GM12878 (cell line): ENCODE data around the gene QSOX1. TPM values are rescaled to one million over a fixed set of nuclear protein-coding genes. Genes with fewer than 3 reads are reported as not detected.

Experiments used
- ATF7 ChIP-seq: fragments of 450-650 bp; IDR thresholded peaks from 2 replicates; pipeline ENCODE4 v1.6.1; 2016; ENCODE audit warnings: low read depth, mild to moderate bottlenecking
- CBX5 ChIP-seq: sonication (generic); IDR thresholded peaks from 2 replicates; pipeline ENCODE4 v1.6.1; 2016; ENCODE audit warnings: low read depth, moderate library complexity, mild to moderate bottlenecking, inconsistent platforms
- EP300 ChIP-seq, 2 experiments: fragments of 150-350 bp in 1 of 2; IDR thresholded peaks; 2 replicates each; pipeline ENCODE4 v1.6.1; 2011 to 2012; ENCODE audit warnings: low read depth in 2 of 2, low read length in 2 of 2, borderline replicate concordance in 1 of 2, improper control_type of control experiment in 1 of 2, inconsistent platforms in 1 of 2; ENCODE audit not compliant: control insufficient read depth in 1 of 2
- HCFC1 ChIP-seq: fragments of 150-350 bp; IDR thresholded peaks from 2 replicates; pipeline ENCODE4 v1.6.1; 2014; ENCODE audit warnings: low read length
- LARP7 ChIP-seq: fragments of 450-650 bp; IDR thresholded peaks from 2 replicates; pipeline ENCODE4 v1.6.1; 2017; ENCODE audit warnings: mild to moderate bottlenecking
- NFIC ChIP-seq: IDR thresholded peaks from 2 replicates; pipeline ENCODE4 v1.6.1; 2012; ENCODE audit warnings: low read depth, mild to moderate bottlenecking, inconsistent platforms, low read length, moderate library complexity
- NR2C1 ChIP-seq: fragments of 450-650 bp; IDR thresholded peaks from 2 replicates; pipeline ENCODE4 v1.6.1; 2017; ENCODE audit warnings: antibody characterized with exemption, mild to moderate bottlenecking, moderate library complexity
- NR2F1 ChIP-seq: fragments of 450-650 bp; conservative IDR thresholded peaks from 2 replicates; pipeline ENCODE4 v1.6.1; 2017; ENCODE audit warnings: mild to moderate bottlenecking
- PAX8 ChIP-seq: fragments of 450-650 bp; IDR thresholded peaks from 2 replicates; pipeline ENCODE4 v1.6.1; 2017; ENCODE audit warnings: mild to moderate bottlenecking, moderate library complexity
- RAD21 ChIP-seq: IDR thresholded peaks from 2 replicates; pipeline ENCODE4 v1.6.1; 2011; ENCODE audit warnings: mild to moderate bottlenecking, low read depth, low read length, moderate library complexity; ENCODE audit not compliant: insufficient read depth
- RAD51 ChIP-seq: fragments of 450-650 bp; IDR thresholded peaks from 2 replicates; pipeline ENCODE4 v1.6.1; 2016; ENCODE audit warnings: moderate library complexity, mild to moderate bottlenecking, inconsistent platforms
- SIN3A ChIP-seq: IDR thresholded peaks from 2 replicates; pipeline ENCODE4 v1.6.1; 2012; ENCODE audit warnings: low read depth, low read length, improper control_type of control experiment
- TCF12 ChIP-seq: IDR thresholded peaks from 2 replicates; pipeline ENCODE4 v1.6.1; 2011; ENCODE audit warnings: low read depth, mild to moderate bottlenecking, low read length
- ZSCAN29 ChIP-seq: fragments of 450-650 bp; IDR thresholded peaks from 2 replicates; pipeline ENCODE4 v1.6.1; 2017; ENCODE audit warnings: mild to moderate bottlenecking, moderate library complexity
- polyA plus RNA-seq, 11 experiments: library from polyadenylated mRNA; depleted of rRNA in 4 of 11; unstranded in 6 of 11; stranded (reverse) in 5 of 11; fragments of >200 nt; fragmentation: Nextera tagmentation in 4 of 11; fragmentation: Illumina TruSeq in 1 of 11; extraction: Ambion mirVana in 4 of 11; extraction: Trizol in 1 of 11; gene quantifications; 1 replicate in 1 of 11; 2 replicates in 10 of 11; pipeline versions ENCODE4 v1.2.1 to v1.2.3, GENCODE V29; 2011 to 2016; ENCODE audit warnings: inconsistent platforms in 2 of 11, missing spikeins in 2 of 11, low read depth in 1 of 11
- total RNA-seq, 4 experiments: library from RNA; depleted of rRNA in 3 of 4; stranded (reverse); fragments of >200 nt in 3 of 4; fragmentation: Illumina TruSeq in 1 of 4; extraction: Trizol in 1 of 4; gene quantifications; 2 replicates each; pipeline versions ENCODE4 v1.2.1 to v1.2.3, GENCODE V29; 2013 to 2021
- TF ChIP-seq, protein P1 (sequence below): IDR thresholded peaks from 2 replicates; pipeline ENCODE4 v1.6.1; 2011; ENCODE audit warnings: mild to moderate bottlenecking, low read depth, low read length, moderate library complexity; ENCODE audit not compliant: insufficient replicate concordance
- TF ChIP-seq, protein P2 (sequence below): IDR thresholded peaks from 2 replicates; pipeline ENCODE4 v1.6.1; 2011; ENCODE audit warnings: borderline replicate concordance, low read depth, mild to moderate bottlenecking, moderate library complexity, mixed read lengths, low read length; ENCODE audit not compliant: insufficient read depth; ENCODE audit errors: extremely low read length
- TF ChIP-seq, protein P3 (sequence below): IDR thresholded peaks from 2 replicates; pipeline ENCODE4 v1.6.1; 2011; ENCODE audit warnings: low read depth, mild to moderate bottlenecking, low read length, moderate library complexity, borderline replicate concordance; ENCODE audit errors: extremely low read depth
- TF ChIP-seq, protein P4 (sequence below): IDR thresholded peaks from 2 replicates; pipeline ENCODE4 v1.6.1; 2012; ENCODE audit warnings: low read depth, low read length, improper control_type of control experiment
- TF ChIP-seq, protein P5 (sequence below): fragments of 450-650 bp; IDR thresholded peaks from 2 replicates; pipeline ENCODE4 v1.6.1; 2014; ENCODE audit warnings: mild to moderate bottlenecking
- TF ChIP-seq, protein P6 (sequence below): fragments of 450-650 bp; IDR thresholded peaks from 2 replicates; pipeline ENCODE4 v1.6.1; 2017; ENCODE audit warnings: mild to moderate bottlenecking, moderate library complexity

Gene QSOX1
- total and polyA plus RNA-seq, 10 of the 15 experiments (the other 5 are each of a cell fraction or from before 2014, with no cell fraction given), result 1.8 to 31.3 (median 11.2) TPM

DNA sequence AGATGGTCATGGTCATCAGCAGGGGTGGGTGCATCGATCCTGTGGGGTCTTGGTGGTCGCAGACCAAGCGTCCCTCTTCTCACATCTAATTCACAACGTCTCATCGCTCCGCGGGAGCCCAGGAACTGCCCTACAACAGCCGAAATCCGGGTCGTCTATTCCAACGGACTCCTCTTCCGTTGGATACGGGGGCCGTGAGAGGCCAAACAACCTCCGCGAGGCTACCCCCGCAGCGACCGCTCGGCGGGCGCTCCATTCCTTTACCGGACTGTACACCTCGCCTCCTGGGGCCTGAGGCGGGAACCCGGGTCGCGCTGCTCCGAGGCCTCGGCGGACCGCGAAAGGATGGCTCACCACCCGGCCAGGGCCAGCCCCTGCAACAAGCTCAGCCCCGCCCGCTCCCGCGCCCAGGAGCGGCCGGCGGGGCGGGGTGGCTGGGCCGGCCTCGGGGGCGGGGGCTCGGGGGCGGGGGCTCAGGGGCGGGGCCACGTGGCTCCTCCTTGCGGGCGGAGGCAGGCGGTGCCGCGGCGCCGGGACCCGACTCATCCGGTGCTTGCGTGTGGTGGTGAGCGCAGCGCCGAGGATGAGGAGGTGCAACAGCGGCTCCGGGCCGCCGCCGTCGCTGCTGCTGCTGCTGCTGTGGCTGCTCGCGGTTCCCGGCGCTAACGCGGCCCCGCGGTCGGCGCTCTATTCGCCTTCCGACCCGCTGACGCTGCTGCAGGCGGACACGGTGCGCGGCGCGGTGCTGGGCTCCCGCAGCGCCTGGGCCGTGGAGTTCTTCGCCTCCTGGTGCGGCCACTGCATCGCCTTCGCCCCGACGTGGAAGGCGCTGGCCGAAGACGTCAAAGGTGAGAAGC is at the start of gene QSOX1 (continued):
- TF ChIP-seq, protein P1, sequence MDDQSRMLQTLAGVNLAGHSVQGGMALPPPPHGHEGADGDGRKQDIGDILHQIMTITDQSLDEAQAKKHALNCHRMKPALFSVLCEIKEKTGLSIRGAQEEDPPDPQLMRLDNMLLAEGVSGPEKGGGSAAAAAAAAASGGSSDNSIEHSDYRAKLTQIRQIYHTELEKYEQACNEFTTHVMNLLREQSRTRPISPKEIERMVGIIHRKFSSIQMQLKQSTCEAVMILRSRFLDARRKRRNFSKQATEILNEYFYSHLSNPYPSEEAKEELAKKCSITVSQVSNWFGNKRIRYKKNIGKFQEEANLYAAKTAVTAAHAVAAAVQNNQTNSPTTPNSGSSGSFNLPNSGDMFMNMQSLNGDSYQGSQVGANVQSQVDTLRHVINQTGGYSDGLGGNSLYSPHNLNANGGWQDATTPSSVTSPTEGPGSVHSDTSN, result no peak
- TF ChIP-seq, protein P2, sequence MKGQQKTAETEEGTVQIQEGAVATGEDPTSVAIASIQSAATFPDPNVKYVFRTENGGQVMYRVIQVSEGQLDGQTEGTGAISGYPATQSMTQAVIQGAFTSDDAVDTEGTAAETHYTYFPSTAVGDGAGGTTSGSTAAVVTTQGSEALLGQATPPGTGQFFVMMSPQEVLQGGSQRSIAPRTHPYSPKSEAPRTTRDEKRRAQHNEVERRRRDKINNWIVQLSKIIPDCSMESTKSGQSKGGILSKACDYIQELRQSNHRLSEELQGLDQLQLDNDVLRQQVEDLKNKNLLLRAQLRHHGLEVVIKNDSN, result peak; percentile 40
- TF ChIP-seq RAD51 (no peak), CBX5 (no peak), PAX8 (no peak), NR2F1 (0 out of 2 replicates have a peak, but pooled peaks have one; percentile 31), SIN3A (no peak), TCF12 (peak; percentile 51; the same call in 1 of the 2 replicates), ZSCAN29 (no peak), EP300 (IDR thresholded peaks at IDR 0.05; ENCODE audit: borderline replicate concordance in 1 of 2, control insufficient read depth in 1 of 2, low read depth in 2 of 2, low read length in 2 of 2) (no peak), RAD21 (no peak), LARP7 (peak; percentile 51), ATF7 (no peak), NR2C1 (0 out of 2 replicates have a peak, but pooled peaks have one; percentile 17), HCFC1 (0 out of 2 replicates have a peak, but pooled peaks have one; percentile 34), NFIC (no peak)
- TF ChIP-seq, protein P3, sequence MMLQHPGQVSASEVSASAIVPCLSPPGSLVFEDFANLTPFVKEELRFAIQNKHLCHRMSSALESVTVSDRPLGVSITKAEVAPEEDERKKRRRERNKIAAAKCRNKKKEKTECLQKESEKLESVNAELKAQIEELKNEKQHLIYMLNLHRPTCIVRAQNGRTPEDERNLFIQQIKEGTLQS, result no peak
- TF ChIP-seq, protein P4, sequence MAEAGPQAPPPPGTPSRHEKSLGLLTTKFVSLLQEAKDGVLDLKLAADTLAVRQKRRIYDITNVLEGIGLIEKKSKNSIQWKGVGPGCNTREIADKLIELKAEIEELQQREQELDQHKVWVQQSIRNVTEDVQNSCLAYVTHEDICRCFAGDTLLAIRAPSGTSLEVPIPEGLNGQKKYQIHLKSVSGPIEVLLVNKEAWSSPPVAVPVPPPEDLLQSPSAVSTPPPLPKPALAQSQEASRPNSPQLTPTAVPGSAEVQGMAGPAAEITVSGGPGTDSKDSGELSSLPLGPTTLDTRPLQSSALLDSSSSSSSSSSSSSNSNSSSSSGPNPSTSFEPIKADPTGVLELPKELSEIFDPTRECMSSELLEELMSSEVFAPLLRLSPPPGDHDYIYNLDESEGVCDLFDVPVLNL, result no peak
- TF ChIP-seq, protein P5, sequence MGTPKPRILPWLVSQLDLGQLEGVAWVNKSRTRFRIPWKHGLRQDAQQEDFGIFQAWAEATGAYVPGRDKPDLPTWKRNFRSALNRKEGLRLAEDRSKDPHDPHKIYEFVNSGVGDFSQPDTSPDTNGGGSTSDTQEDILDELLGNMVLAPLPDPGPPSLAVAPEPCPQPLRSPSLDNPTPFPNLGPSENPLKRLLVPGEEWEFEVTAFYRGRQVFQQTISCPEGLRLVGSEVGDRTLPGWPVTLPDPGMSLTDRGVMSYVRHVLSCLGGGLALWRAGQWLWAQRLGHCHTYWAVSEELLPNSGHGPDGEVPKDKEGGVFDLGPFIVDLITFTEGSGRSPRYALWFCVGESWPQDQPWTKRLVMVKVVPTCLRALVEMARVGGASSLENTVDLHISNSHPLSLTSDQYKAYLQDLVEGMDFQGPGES, result no peak
- TF ChIP-seq, protein P6, sequence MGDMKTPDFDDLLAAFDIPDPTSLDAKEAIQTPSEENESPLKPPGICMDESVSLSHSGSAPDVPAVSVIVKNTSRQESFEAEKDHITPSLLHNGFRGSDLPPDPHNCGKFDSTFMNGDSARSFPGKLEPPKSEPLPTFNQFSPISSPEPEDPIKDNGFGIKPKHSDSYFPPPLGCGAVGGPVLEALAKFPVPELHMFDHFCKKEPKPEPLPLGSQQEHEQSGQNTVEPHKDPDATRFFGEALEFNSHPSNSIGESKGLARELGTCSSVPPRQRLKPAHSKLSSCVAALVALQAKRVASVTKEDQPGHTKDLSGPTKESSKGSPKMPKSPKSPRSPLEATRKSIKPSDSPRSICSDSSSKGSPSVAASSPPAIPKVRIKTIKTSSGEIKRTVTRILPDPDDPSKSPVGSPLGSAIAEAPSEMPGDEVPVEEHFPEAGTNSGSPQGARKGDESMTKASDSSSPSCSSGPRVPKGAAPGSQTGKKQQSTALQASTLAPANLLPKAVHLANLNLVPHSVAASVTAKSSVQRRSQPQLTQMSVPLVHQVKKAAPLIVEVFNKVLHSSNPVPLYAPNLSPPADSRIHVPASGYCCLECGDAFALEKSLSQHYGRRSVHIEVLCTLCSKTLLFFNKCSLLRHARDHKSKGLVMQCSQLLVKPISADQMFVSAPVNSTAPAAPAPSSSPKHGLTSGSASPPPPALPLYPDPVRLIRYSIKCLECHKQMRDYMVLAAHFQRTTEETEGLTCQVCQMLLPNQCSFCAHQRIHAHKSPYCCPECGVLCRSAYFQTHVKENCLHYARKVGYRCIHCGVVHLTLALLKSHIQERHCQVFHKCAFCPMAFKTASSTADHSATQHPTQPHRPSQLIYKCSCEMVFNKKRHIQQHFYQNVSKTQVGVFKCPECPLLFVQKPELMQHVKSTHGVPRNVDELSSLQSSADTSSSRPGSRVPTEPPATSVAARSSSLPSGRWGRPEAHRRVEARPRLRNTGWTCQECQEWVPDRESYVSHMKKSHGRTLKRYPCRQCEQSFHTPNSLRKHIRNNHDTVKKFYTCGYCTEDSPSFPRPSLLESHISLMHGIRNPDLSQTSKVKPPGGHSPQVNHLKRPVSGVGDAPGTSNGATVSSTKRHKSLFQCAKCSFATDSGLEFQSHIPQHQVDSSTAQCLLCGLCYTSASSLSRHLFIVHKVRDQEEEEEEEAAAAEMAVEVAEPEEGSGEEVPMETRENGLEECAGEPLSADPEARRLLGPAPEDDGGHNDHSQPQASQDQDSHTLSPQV, result no peak
